Measurements from ENCODE around the gene CDH4. TPM values are rescaled to one million over a fixed set of nuclear protein-coding genes. Genes with fewer than 3 reads are reported as not detected.

CDH4 gene
- total RNA-seq, 4 donors from 2014 or later: 0.13 to 0.38 (median 0.21) TPM; not detected in 1

- intact Hi-C loops (cut with DNase I): no loop called here
- Histone ChIP-seq H3K27me3 (peaks cover 0 to 5% (median 0%) of the 10 kb centered on the region in 4 donors), H3K27ac (no peak overlapping the region), H3K4me1 (no peaks in the 10 kb centered on the region), H3K36me3 (no peaks in the 10 kb centered on the region), H3K4me3 (no peak overlapping the region), H3K9me3 (no peaks in the 10 kb centered on the region)
- no peak for TF ChIP-seq POLR2A (IDR thresholded peaks at IDR 0.05)
- TF ChIP-seq CTCF (IDR thresholded peaks at IDR 0.05): no peak
- 80 to 94% methylated on average over 11 to 16 of the region's 19 CpGs for WGBS, 2 donors
- DNase-seq: no peak
Observed at GRCh38 chr20:61396262-61396848, 144.3 kb downstream of the CDH4 start.

- no peak for TF ChIP-seq CTCF (IDR thresholded peaks at IDR 0.05)
- no peak for TF ChIP-seq POLR2A (IDR thresholded peaks at IDR 0.05)
- no peaks in the 10 kb centered on the region for H3K36me3 ChIP-seq
- no peak for DNase-seq
- intact Hi-C loops (cut with DNase I): no loop called here
- no peaks in the 10 kb centered on the region for H3K27me3 ChIP-seq
- H3K4me1 ChIP-seq: no peaks in the 10 kb centered on the region
- H3K9me3 ChIP-seq: no peaks in the 10 kb centered on the region
- H3K4me3 ChIP-seq: no peak overlapping the region
- no peak overlapping the region for H3K27ac ChIP-seq
- WGBS, 2 donors: 82 to 89% methylated on average over 11 to 13 of the region's 13 CpGs
Observed at GRCh38 chr20:61397146-61397545, 145.1 kb downstream of the CDH4 start.

GRCh38 chr20:61397790-61398189 lies 145.7 kb downstream of the CDH4 start:
- 53 to 74% methylated on average over 11 to 12 of the region's 12 CpGs for WGBS, 2 donors
- H3K27me3 ChIP-seq: no peaks in the 10 kb centered on the region
- DNase-seq: no peak
- TF ChIP-seq CTCF (IDR thresholded peaks at IDR 0.05) (no peak), POLR2A (IDR thresholded peaks at IDR 0.05) (no peak)
- H3K27ac ChIP-seq: no peak overlapping the region
- intact Hi-C loops (cut with DNase I): no loop called here
- no peak overlapping the region for H3K4me3 ChIP-seq
- no peaks in the 10 kb centered on the region for H3K36me3 ChIP-seq
- no peaks in the 10 kb centered on the region for H3K9me3 ChIP-seq
- no peaks in the 10 kb centered on the region for H3K4me1 ChIP-seq

- no peak for DNase-seq
- H3K27ac ChIP-seq: no peak overlapping the region
- TF ChIP-seq CTCF (IDR thresholded peaks at IDR 0.05) (no peak), POLR2A (IDR thresholded peaks at IDR 0.05) (no peak)
- no peaks in the 10 kb centered on the region for H3K9me3 ChIP-seq
- no peaks in the 10 kb centered on the region for H3K36me3 ChIP-seq
- intact Hi-C loops (cut with DNase I): no loop called here
- H3K4me3 ChIP-seq: no peak overlapping the region
- H3K27me3 ChIP-seq: peaks cover 0 to 6% (median 0%) of the 10 kb centered on the region in 4 donors
- H3K4me1 ChIP-seq: no peaks in the 10 kb centered on the region
- 86 to 92% methylated on average over 7 of the region's 7 CpGs for WGBS, 2 donors
Observed at GRCh38 chr20:61399433-61399832, 147.4 kb downstream of the CDH4 start.

- Histone ChIP-seq H3K9me3 (no peaks in the 10 kb centered on the region), H3K36me3 (no peaks in the 10 kb centered on the region), H3K4me3 (no peak overlapping the region), H3K4me1 (no peaks in the 10 kb centered on the region), H3K27ac (no peak overlapping the region), H3K27me3 (peaks cover 0 to 9% (median 0%) of the 10 kb centered on the region in 4 donors)
- WGBS, 2 donors: 75 to 91% methylated on average over 8 of the region's 8 CpGs
- intact Hi-C loops (cut with DNase I): no loop called here
- TF ChIP-seq POLR2A (IDR thresholded peaks at IDR 0.05) (no peak), CTCF (IDR thresholded peaks at IDR 0.05) (no peak)
- no peak for DNase-seq
Observed at GRCh38 chr20:61400499-61400898, 148.4 kb downstream of the CDH4 start.
